Measurements from ENCODE around the gene AQP4. TPM values are rescaled to one million over a fixed set of nuclear protein-coding genes. Genes with fewer than 3 reads are reported as not detected.

Gene AQP4
- total RNA-seq, 4 donors from 2014 or later = 0.33 to 0.84 (median 0.41) TPM

- intact Hi-C loops (cut with DNase I) = no loop called here
- Histone ChIP-seq H3K27me3 (peaks cover 0 to under 1% (median 0%) of the 10 kb centered on the region in 4 donors), H3K4me3 (no peak overlapping the region), H3K9me3 (no peaks in the 10 kb centered on the region), H3K4me1 (peaks cover 0 to 11% (median 8%) of the 10 kb centered on the region in 4 donors), H3K27ac (replicated peaks in 1 of 4) (no peak overlapping the region), H3K36me3 (no peaks in the 10 kb centered on the region)
- DNase-seq (ENCODE audit: extremely low spot score) = no peak
- TF ChIP-seq CTCF (IDR thresholded peaks at IDR 0.05) (no peak), POLR2AphosphoS5 (IDR thresholded peaks at IDR 0.05) (no peak), EP300 (IDR thresholded peaks at IDR 0.05) (no peak), POLR2A (IDR thresholded peaks at IDR 0.05; ENCODE audit: low read depth) (no peak)
- 74% methylated on average over 1 of the region's 1 CpG for WGBS
Measured at GRCh38 chr18:26869640-26870039, 4.1 kb upstream of the AQP4 start.

- no peaks in the 10 kb centered on the region for H3K9me3 ChIP-seq
- H3K27me3 ChIP-seq = peaks cover 0 to 6% (median 0%) of the 10 kb centered on the region in 4 donors
- H3K36me3 ChIP-seq = no peaks in the 10 kb centered on the region
- no peak overlapping the region for H3K27ac ChIP-seq (replicated peaks in 1 of 4)
- intact Hi-C loops (cut with DNase I) = no loop called here
- H3K4me1 ChIP-seq = peaks cover 0 to 11% (median 8%) of the 10 kb centered on the region in 4 donors
- peak overlapping the region in 1 of 4 donors; percentile 3 for H3K4me3 ChIP-seq
- no peak for DNase-seq (ENCODE audit: extremely low spot score)
- no peak for TF ChIP-seq POLR2A (IDR thresholded peaks at IDR 0.05; ENCODE audit: low read depth)
- TF ChIP-seq CTCF (IDR thresholded peaks at IDR 0.05) = no peak
- TF ChIP-seq EP300 (IDR thresholded peaks at IDR 0.05) = no peak
- TF ChIP-seq POLR2AphosphoS5 (IDR thresholded peaks at IDR 0.05) = no peak
- 60% methylated on average over 6 of the region's 6 CpGs for WGBS
Measured at GRCh38 chr18:26868968-26869586, 3.6 kb upstream of the AQP4 start.

GRCh38 chr18:26867471-26867870 is 2.0 kb upstream of the AQP4 start:
- WGBS = 72% methylated on average over 4 of the region's 4 CpGs
- Histone ChIP-seq H3K27ac (replicated peaks in 1 of 4) (no peak overlapping the region), H3K36me3 (no peaks in the 10 kb centered on the region), H3K4me3 (no peak overlapping the region), H3K27me3 (peaks cover 0 to 13% (median 5%) of the 10 kb centered on the region in 4 donors), H3K9me3 (no peaks in the 10 kb centered on the region), H3K4me1 (peaks cover 11 to 20% (median 13%) of the 10 kb centered on the region in 4 donors)
- no peak for DNase-seq (ENCODE audit: extremely low spot score)
- intact Hi-C loops (cut with DNase I) = no loop called here
- no peak for TF ChIP-seq POLR2AphosphoS5 (IDR thresholded peaks at IDR 0.05)
- no peak for TF ChIP-seq CTCF (IDR thresholded peaks at IDR 0.05)
- TF ChIP-seq EP300 (IDR thresholded peaks at IDR 0.05) = no peak
- no peak for TF ChIP-seq POLR2A (IDR thresholded peaks at IDR 0.05; ENCODE audit: low read depth)

- H3K4me1 ChIP-seq = peaks cover 10 to 20% (median 12%) of the 10 kb centered on the region in 4 donors
- intact Hi-C loops (cut with DNase I) = no loop called here
- no peaks in the 10 kb centered on the region for H3K9me3 ChIP-seq
- DNase-seq (ENCODE audit: extremely low spot score) = no peak
- 87% methylated on average over 7 of the region's 7 CpGs for WGBS
- H3K36me3 ChIP-seq = peaks cover 0 to 5% (median 0%) of the 10 kb centered on the region in 4 donors
- peaks cover 0 to 13% (median 5%) of the 10 kb centered on the region in 4 donors for H3K27me3 ChIP-seq
- TF ChIP-seq EP300 (IDR thresholded peaks at IDR 0.05) (no peak), POLR2AphosphoS5 (IDR thresholded peaks at IDR 0.05) (no peak), POLR2A (IDR thresholded peaks at IDR 0.05; ENCODE audit: low read depth) (no peak), CTCF (IDR thresholded peaks at IDR 0.05) (no peak)
- no peak overlapping the region for H3K4me3 ChIP-seq
- no peak overlapping the region for H3K27ac ChIP-seq (replicated peaks in 1 of 4)
Measured at GRCh38 chr18:26864658-26865057, 849 bp downstream of the AQP4 start.

Measured in esophagus muscularis mucosa (tissue), 4 donors.